Gastrocnemius medialis (tissue), 4 donors: Measurements from ENCODE around the gene CPLX1.

Source experiments
- CTCF ChIP-seq, 5 experiments: fragments of 450-650 bp in 3 of 5; fragments of 200-600 bp in 2 of 5; sonication (generic) in 2 of 5; IDR thresholded peaks in 4 of 5; conservative IDR thresholded peaks in 1 of 5; 1 replicate in 4 of 5; 2 replicates in 1 of 5; pipeline ENCODE4 v1.5.1; 2016 to 2019; ENCODE audit warnings: antibody characterized with exemption in 5 of 5, mild to moderate bottlenecking in 3 of 5, moderate library complexity in 3 of 5
- POLR2A ChIP-seq, 2 donors: fragments of 450-650 bp; IDR thresholded peaks; one replicate each; pipeline ENCODE4 v1.6.1; 2017; ENCODE audit warnings: antibody characterized with exemption in 2 of 2, mild to moderate bottlenecking in 2 of 2, moderate library complexity in 2 of 2

GRCh38 chr4:773214-773613, 52.7 kb downstream of the CPLX1 start:
- no peak for TF ChIP-seq CTCF (IDR thresholded peaks at IDR 0.05 in 4 of 5, conservative IDR thresholded peaks at IDR 0.05 in 1 of 5)
- no peak for TF ChIP-seq POLR2A (IDR thresholded peaks at IDR 0.05)
